ENCODE results near the gene PRKG2.

DNA sequence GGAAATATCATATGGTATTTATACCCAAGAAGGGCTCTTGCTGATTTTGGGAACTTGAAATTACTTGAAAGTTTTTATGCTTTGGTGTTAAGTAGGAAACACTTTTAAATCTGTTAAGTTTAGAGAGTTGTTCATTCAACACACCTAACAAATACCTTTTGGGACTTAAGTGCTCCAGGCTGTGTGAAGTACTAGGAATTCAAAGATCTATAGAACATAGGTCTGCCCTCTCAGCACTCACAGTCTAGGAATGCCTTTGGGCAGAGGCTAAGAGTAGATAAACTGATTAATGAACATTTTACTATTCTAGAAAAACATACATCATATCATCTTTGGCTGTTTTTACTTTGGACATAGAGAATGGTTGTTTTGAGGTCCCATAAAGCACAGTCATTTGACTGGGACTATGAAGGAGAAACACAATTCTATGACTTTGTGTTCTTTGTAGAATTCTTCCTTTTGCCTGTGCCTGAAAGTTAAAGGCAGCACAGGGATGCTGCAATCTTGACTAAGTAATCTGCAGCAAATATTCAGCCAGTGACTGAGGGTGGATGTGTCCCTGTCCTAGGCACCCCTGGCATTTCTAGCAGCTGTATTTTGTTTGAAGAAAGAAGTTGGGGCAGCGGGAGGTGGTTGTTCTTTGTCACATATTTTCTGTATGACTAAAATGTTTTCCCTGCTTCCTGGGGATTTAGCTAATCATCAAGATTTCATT, 176.2 kb downstream of the PRKG2 start:
- TF ChIP-seq EZH2 (IDR thresholded peaks at IDR 0.05) = no peak
- TF ChIP-seq, protein P1, sequence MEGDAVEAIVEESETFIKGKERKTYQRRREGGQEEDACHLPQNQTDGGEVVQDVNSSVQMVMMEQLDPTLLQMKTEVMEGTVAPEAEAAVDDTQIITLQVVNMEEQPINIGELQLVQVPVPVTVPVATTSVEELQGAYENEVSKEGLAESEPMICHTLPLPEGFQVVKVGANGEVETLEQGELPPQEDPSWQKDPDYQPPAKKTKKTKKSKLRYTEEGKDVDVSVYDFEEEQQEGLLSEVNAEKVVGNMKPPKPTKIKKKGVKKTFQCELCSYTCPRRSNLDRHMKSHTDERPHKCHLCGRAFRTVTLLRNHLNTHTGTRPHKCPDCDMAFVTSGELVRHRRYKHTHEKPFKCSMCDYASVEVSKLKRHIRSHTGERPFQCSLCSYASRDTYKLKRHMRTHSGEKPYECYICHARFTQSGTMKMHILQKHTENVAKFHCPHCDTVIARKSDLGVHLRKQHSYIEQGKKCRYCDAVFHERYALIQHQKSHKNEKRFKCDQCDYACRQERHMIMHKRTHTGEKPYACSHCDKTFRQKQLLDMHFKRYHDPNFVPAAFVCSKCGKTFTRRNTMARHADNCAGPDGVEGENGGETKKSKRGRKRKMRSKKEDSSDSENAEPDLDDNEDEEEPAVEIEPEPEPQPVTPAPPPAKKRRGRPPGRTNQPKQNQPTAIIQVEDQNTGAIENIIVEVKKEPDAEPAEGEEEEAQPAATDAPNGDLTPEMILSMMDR (IDR thresholded peaks at IDR 0.05) = no peak
- no peak for TF ChIP-seq EZH2phosphoT487 (IDR thresholded peaks at IDR 0.05)
